Cardiac fibroblast (primary cell): ENCODE measurements around the gene GGT7.

Experiments
- DNase-seq, 2 donors: peaks; one replicate each; pipeline versions ENCODE4 v3.0.0 to v3.0.0-alpha.2; 2010; ENCODE audit warnings: low read depth in 2 of 2
- H3K4me3 ChIP-seq, 2 donors: replicated peaks in 1 of 2; 1 replicate in 1 of 2; 2 replicates in 1 of 2; pipeline ENCODE4 v1.5.1; 2011; ENCODE audit warnings: low read depth in 2 of 2, low read length in 2 of 2, mild to moderate bottlenecking in 2 of 2, moderate library complexity in 1 of 2
- CTCF ChIP-seq: IDR thresholded peaks from one replicate; pipeline ENCODE4 v1.5.1; 2011; ENCODE audit warnings: low read depth, mild to moderate bottlenecking, low read length, inconsistent platforms

GGT7 gene

GRCh38 chr20:34825530-34826362, 46.9 kb downstream of the GGT7 start, which contains the start of gene NCOA6:
Gene NCOA6, minus strand, starts transcription at chr20:34825651. Its CDS starts 43,296 bp downstream, at chr20:34782355.
- peak; percentile 82 to 90 for DNase-seq
- no peak for TF ChIP-seq CTCF
- peak within 1 kb of the TSS; percentile 90 to 98 for H3K4me3 ChIP-seq

GRCh38 chr20:34824806-34825529, 47.7 kb downstream of the GGT7 start:
- no peak for TF ChIP-seq CTCF
- peak; percentile 29 to 47 for DNase-seq
- peak overlapping the region; percentile 90 to 98 for H3K4me3 ChIP-seq

GRCh38 chr20:34824452-34824805, 48.2 kb downstream of the GGT7 start:
- DNase-seq, result peak; percentile 54 to 64
- TF ChIP-seq CTCF, result no peak
- H3K4me3 ChIP-seq, result peak overlapping the region; percentile 90 to 98

GRCh38 chr20:34824026-34824425, 48.6 kb downstream of the GGT7 start:
- TF ChIP-seq CTCF, result no peak
- peak in 1 of 2 donors; percentile 3 for DNase-seq
- H3K4me3 ChIP-seq, result peak overlapping the region; percentile 90 to 98

- TF ChIP-seq CTCF, result no peak
- H3K4me3 ChIP-seq, result no peak overlapping the region
- no peak for DNase-seq
Measured at GRCh38 chr20:34820805-34821578, 51.7 kb downstream of the GGT7 start.

GRCh38 chr20:34817801-34818200, 54.9 kb downstream of the GGT7 start:
- TF ChIP-seq CTCF, result no peak
- no peak for DNase-seq
- no peak overlapping the region for H3K4me3 ChIP-seq
